Activated CD4-positive, alpha-beta memory T cell treated with anti-CD3 and anti-CD28 coated beads, Interleukin-2, amount 10 ng/mL, durations not matched to agents 7 days and 5 days (primary cell): ENCODE data around the gene MVB12B. TPM values are rescaled to one million over a fixed set of nuclear protein-coding genes. Genes with fewer than 3 reads are reported as not detected.

Experiments used
- CTCF ChIA-PET: fragments of 350-600 bp; sonication (Branson Sonifier 250); formaldehyde crosslinking; loops from one replicate; lab custom pipeline; 2021; ENCODE audit warnings: antibody characterized with exemption, inconsistent platforms; lab: Charles Lee
- POLR2A ChIA-PET: fragments of 350-600 bp; sonication (Branson Sonifier 250); formaldehyde crosslinking; loops from one replicate; lab custom pipeline; 2021; ENCODE audit warnings: antibody characterized with exemption; lab: Charles Lee
- DNase-seq: peaks from one replicate; pipeline ENCODE4 v3.0.0-alpha.2; 2020
- H3K27ac Mint-ChIP-seq: one replicate; pipeline ENCODE4 v1.8.0; 2021; ENCODE audit warnings: mild to moderate bottlenecking, mixed read lengths
- H3K27me3 Mint-ChIP-seq: one replicate; pipeline ENCODE4 v1.8.0; 2021; ENCODE audit warnings: mixed read lengths
- H3K36me3 Mint-ChIP-seq: one replicate; pipeline ENCODE4 v1.8.0; 2021; ENCODE audit warnings: low read depth, mixed read lengths
- H3K4me1 Mint-ChIP-seq: one replicate; pipeline ENCODE4 v1.8.0; 2021; ENCODE audit warnings: mixed read lengths
- H3K4me3 Mint-ChIP-seq: one replicate; pipeline ENCODE4 v1.8.0; 2021; ENCODE audit warnings: mild to moderate bottlenecking, mixed read lengths
- H3K9me3 Mint-ChIP-seq: one replicate; pipeline ENCODE4 v1.8.0; 2021; ENCODE audit warnings: mixed read lengths
- total RNA-seq, 2 experiments: library from RNA; stranded (reverse); gene quantifications; one replicate each; pipeline ENCODE4 v1.2.3, GENCODE V29; 2021

MVB12B gene
- total RNA-seq, 2 experiments from 2014 or later, result 1.8 to 2.4 TPM

DNA sequence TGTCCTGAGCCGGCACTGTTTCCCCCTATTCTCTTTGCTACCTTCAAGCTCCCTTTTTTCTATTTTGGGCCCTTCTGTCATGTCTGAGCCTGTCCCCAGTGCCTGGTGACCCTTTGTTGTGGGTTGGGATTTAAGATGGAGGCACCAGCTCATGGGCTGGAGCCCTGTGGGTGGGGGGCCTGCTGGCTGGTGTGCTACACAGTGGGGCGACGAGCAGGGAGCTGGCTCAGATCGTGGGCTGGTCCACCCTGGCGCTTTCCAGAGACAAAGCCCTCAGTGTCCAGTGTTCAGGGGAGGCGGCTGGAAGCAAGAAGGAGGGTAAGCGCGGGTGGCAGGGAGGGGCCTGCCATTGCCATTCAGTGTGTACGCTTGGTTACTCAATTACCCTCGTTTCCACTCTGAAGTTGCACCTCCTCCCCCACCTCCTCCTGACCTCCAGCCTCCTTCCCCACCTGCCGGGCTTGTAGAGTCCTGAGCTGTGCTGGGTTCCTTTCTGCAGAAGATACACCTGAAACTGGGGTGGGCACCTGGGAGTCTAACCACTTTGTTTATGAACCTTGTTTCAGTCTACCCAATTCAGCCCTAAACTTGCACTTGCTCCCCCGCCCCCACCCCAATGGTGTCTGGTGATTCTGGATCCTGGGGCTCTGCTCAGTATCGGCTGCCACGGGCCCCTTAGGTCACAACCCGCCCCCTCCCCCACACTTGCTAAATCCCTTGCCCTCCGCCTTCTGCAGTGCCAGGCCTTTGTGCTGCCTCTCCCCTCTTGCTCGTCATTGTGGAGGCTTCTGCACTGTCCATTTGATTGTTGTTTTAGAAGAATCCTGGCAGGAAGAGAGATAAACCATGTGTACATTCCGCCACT lies 49.9 kb downstream of the MVB12B start:
- no peak overlapping the region for H3K27ac Mint-ChIP-seq
- no peak for DNase-seq
- H3K4me3 Mint-ChIP-seq, result no peak overlapping the region
- H3K36me3 Mint-ChIP-seq, result no peaks in the 10 kb centered on the region
- POLR2A ChIA-PET, result no interaction called here
- H3K27me3 Mint-ChIP-seq, result peaks cover 8% of the 10 kb centered on the region
- no peaks in the 10 kb centered on the region for H3K9me3 Mint-ChIP-seq
- H3K4me1 Mint-ChIP-seq, result peaks cover 13% of the 10 kb centered on the region
- CTCF ChIA-PET, result interaction anchor here (2.0 kb wide), 1 partner anchor 22 kb away, joined by 6 read pairs; no protein-coding TSS in a partner anchor

DNA sequence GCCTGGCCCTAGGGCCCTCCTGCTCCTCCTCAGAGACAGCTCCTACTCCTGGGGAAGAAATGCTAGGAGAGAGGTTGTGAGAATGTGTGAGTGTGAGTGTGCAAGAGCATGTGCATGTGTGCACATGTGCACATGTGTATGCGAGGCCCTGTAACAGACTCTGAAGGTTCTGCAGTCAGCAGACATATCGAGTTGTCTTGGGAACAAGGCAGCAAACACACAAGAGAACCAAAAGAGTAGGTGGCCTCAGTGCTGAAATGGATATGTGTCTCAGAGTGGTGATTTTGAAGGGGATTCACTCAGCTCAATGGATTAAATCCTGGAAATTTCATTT lies 50.5 kb downstream of the MVB12B start:
- DNase-seq, result no peak
- H3K4me1 Mint-ChIP-seq, result peaks cover 13% of the 10 kb centered on the region
- no peaks in the 10 kb centered on the region for H3K36me3 Mint-ChIP-seq
- H3K27me3 Mint-ChIP-seq, result peaks cover 8% of the 10 kb centered on the region
- H3K9me3 Mint-ChIP-seq, result no peaks in the 10 kb centered on the region
- H3K27ac Mint-ChIP-seq, result no peak overlapping the region
- CTCF ChIA-PET, result no interaction called here
- POLR2A ChIA-PET, result no interaction called here
- no peak overlapping the region for H3K4me3 Mint-ChIP-seq

DNA sequence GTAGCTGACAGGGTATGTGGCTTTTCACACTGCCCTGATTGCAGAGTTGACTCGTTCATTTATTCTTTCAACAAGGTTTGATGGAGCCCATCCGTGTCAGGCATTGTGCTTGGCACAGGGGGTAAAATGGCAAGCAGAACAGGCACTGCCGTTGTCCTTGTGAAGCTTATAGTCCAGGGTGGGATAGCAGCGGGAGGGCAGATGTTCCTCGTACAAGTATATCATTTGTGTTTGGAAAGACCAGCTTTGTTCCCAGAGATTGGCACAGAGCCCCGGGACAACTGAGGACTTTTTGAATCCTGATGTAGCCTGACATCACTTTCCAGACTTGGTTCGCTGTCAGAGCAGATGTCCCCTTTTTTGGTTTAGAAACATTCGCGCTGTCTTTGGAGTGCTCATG lies 50.9 kb downstream of the MVB12B start:
- Mint-ChIP-seq H3K27ac (no peak overlapping the region), H3K4me3 (no peak overlapping the region), H3K27me3 (peaks cover 8% of the 10 kb centered on the region), H3K36me3 (no peaks in the 10 kb centered on the region), H3K9me3 (no peaks in the 10 kb centered on the region), H3K4me1 (peaks cover 13% of the 10 kb centered on the region)
- POLR2A ChIA-PET, result no interaction called here
- CTCF ChIA-PET, result no interaction called here
- DNase-seq, result no peak

DNA sequence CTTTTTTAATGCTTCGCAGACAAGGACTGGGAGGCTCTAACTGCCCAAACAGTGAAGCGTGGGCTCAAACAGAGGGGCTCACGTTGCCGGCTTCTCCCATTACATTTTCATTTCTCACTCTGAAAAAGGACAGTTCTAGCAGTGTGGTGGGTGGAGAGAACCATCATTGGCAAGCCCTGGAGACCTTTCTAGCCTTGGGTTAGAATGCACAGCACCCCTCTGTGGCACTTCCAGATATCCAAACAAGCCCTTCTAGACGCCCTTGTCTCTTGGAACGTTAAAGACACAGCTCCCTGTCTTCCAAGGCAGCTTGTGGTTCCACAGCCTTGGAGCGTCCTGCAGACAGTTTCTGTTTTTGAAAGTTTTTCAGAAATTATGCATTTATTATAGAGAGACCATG lies 52.1 kb downstream of the MVB12B start:
- POLR2A ChIA-PET, result no interaction called here
- H3K36me3 Mint-ChIP-seq, result no peaks in the 10 kb centered on the region
- no peak for DNase-seq
- no peak overlapping the region for H3K27ac Mint-ChIP-seq
- peaks cover 8% of the 10 kb centered on the region for H3K27me3 Mint-ChIP-seq
- H3K4me1 Mint-ChIP-seq, result peaks cover 11% of the 10 kb centered on the region
- H3K4me3 Mint-ChIP-seq, result no peak overlapping the region
- CTCF ChIA-PET, result no interaction called here
- H3K9me3 Mint-ChIP-seq, result no peaks in the 10 kb centered on the region

- peaks cover 11% of the 10 kb centered on the region for H3K4me1 Mint-ChIP-seq
- ChIA-PET CTCF (no interaction called here), POLR2A (no interaction called here)
- peaks cover 8% of the 10 kb centered on the region for H3K27me3 Mint-ChIP-seq
- H3K4me3 Mint-ChIP-seq, result no peak overlapping the region
- H3K36me3 Mint-ChIP-seq, result no peaks in the 10 kb centered on the region
- no peak overlapping the region for H3K27ac Mint-ChIP-seq
- H3K9me3 Mint-ChIP-seq, result no peaks in the 10 kb centered on the region
- no peak for DNase-seq
These were observed 53.2 kb downstream of the MVB12B start for GRCh38 chr9:126379661-126380360.

- Mint-ChIP-seq H3K36me3 (no peaks in the 10 kb centered on the region), H3K4me3 (no peak overlapping the region), H3K27ac (no peak overlapping the region), H3K4me1 (peaks cover 8% of the 10 kb centered on the region), H3K9me3 (no peaks in the 10 kb centered on the region), H3K27me3 (peaks cover 8% of the 10 kb centered on the region)
- POLR2A ChIA-PET, result no interaction called here
- DNase-seq, result no peak
- CTCF ChIA-PET, result no interaction called here
These were observed 53.8 kb downstream of the MVB12B start for GRCh38 chr9:126380447-126380846.

DNA sequence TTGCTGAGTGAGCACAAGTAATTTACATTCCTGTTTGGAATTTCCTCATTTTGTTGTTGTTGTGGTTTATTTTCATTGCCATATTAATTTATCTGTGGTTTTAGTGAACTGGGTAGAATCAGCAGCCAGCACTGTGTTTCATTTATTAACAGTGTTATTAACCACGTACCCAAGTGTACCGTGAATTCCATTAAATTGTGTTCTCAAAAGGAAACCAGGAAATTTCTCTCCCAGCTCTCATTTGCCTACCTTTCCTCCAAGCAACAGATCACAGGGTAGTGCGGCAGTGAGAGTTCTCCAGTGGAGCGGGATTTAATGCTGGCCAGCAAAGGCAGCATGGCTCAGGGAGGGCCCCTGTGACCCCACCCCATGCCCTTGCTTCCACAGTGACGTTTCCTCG lies 54.6 kb downstream of the MVB12B start:
- H3K27me3 Mint-ChIP-seq, result peaks cover 8% of the 10 kb centered on the region
- no peak for DNase-seq
- H3K36me3 Mint-ChIP-seq, result no peaks in the 10 kb centered on the region
- no peak overlapping the region for H3K27ac Mint-ChIP-seq
- ChIA-PET CTCF (no interaction called here), POLR2A (no interaction called here)
- H3K4me1 Mint-ChIP-seq, result peaks cover under 1% of the 10 kb centered on the region
- no peaks in the 10 kb centered on the region for H3K9me3 Mint-ChIP-seq
- H3K4me3 Mint-ChIP-seq, result no peak overlapping the region

GRCh38 chr9:126383406-126384046 lies 56.9 kb downstream of the MVB12B start:
- H3K27ac Mint-ChIP-seq, result no peak overlapping the region
- H3K4me1 Mint-ChIP-seq, result no peaks in the 10 kb centered on the region
- no peak overlapping the region for H3K4me3 Mint-ChIP-seq
- DNase-seq, result no peak
- H3K27me3 Mint-ChIP-seq, result peaks cover under 1% of the 10 kb centered on the region
- no peaks in the 10 kb centered on the region for H3K36me3 Mint-ChIP-seq
- POLR2A ChIA-PET, result no interaction called here
- CTCF ChIA-PET, result interaction anchor here (0.7 to 1.4 kb wide), 3 partner anchors 13 to 107 kb away, joined by 3 read pairs; no protein-coding TSS in a partner anchor
- H3K9me3 Mint-ChIP-seq, result no peaks in the 10 kb centered on the region

- Mint-ChIP-seq H3K27ac (no peak overlapping the region), H3K36me3 (no peaks in the 10 kb centered on the region), H3K4me3 (no peak overlapping the region), H3K9me3 (no peaks in the 10 kb centered on the region), H3K4me1 (peaks cover 1% of the 10 kb centered on the region), H3K27me3 (no peaks in the 10 kb centered on the region)
- CTCF ChIA-PET, result no interaction called here
- no peak for DNase-seq
- POLR2A ChIA-PET, result no interaction called here
These were observed 58.3 kb downstream of the MVB12B start for GRCh38 chr9:126384926-126385325.

DNA sequence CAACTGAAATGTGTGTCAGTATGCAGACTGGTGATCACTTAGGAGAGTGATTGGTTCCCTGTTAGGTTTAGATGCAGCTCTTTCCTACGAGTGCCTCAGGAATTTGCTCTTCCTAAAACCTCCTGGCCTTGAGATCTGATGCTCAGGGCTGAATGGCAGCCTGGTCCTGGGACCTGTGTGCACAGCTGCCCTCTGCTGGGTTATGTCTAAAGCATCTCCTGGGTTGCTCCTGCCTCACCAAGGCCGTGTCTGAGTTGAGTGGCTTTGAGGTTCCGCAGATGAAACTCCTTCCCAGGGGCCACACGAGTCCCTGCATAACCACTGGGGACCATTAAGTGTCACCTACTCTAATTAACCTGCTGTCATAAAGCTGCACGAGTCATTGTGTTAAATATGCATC lies 59.5 kb downstream of the MVB12B start:
- Mint-ChIP-seq H3K27me3 (no peaks in the 10 kb centered on the region), H3K4me3 (no peak overlapping the region), H3K9me3 (no peaks in the 10 kb centered on the region), H3K36me3 (no peaks in the 10 kb centered on the region), H3K27ac (no peak overlapping the region), H3K4me1 (peaks cover 6% of the 10 kb centered on the region)
- ChIA-PET CTCF (interaction anchor here (0.9 kb wide), 1 partner anchor 13 kb away, joined by 4 read pairs; no protein-coding TSS in a partner anchor), POLR2A (no interaction called here)
- no peak for DNase-seq

GRCh38 chr9:126386776-126387175 lies 60.1 kb downstream of the MVB12B start:
- Mint-ChIP-seq H3K27me3 (no peaks in the 10 kb centered on the region), H3K36me3 (no peaks in the 10 kb centered on the region), H3K27ac (no peak overlapping the region), H3K9me3 (no peaks in the 10 kb centered on the region), H3K4me3 (no peak overlapping the region), H3K4me1 (peaks cover 11% of the 10 kb centered on the region)
- no peak for DNase-seq
- ChIA-PET CTCF (interaction anchor here (0.9 kb wide), 1 partner anchor 12 kb away, joined by 4 read pairs; no protein-coding TSS in a partner anchor), POLR2A (no interaction called here)

- Mint-ChIP-seq H3K4me1 (peaks cover 17% of the 10 kb centered on the region), H3K4me3 (no peak overlapping the region), H3K27me3 (no peaks in the 10 kb centered on the region), H3K36me3 (no peaks in the 10 kb centered on the region), H3K27ac (no peak overlapping the region), H3K9me3 (no peaks in the 10 kb centered on the region)
- DNase-seq, result no peak
- ChIA-PET CTCF (interaction anchor here (1.2 kb wide), 1 partner anchor 9 kb away, joined by 6 read pairs; no protein-coding TSS in a partner anchor), POLR2A (no interaction called here)
These were observed 62.5 kb downstream of the MVB12B start for GRCh38 chr9:126388964-126389708.
